Ovary (tissue), 10 donors: ENCODE data around the gene TAF11L10. TPM values are rescaled to one million over a fixed set of nuclear protein-coding genes. Genes with fewer than 3 reads are reported as not detected.
"Not testable (repeated sequence)": the region's sequence is repeated elsewhere in the genome, so short reads cannot be mapped to it uniquely, and the experiment has no call there.

Source experiments
- DNase-seq, 5 donors: peaks; one replicate each; pipeline ENCODE4 v3.0.0-alpha.2; 2019 to 2020
- H3K27ac ChIP-seq, 2 donors: fragments of 200-600 bp; one replicate each; pipeline versions ENCODE4 v1.5.1 to v1.8.0; 2019 to 2022
- H3K27me3 ChIP-seq: fragments of 200-600 bp; one replicate; pipeline ENCODE4 v1.8.0; 2022
- H3K36me3 ChIP-seq: fragments of 200-600 bp; sonication (generic); one replicate; pipeline ENCODE4 v1.5.1; 2019
- H3K4me1 ChIP-seq: one replicate; pipeline ENCODE4 v1.8.1; 2013; ENCODE audit warnings: mild to moderate bottlenecking, moderate library complexity; ENCODE audit not compliant: insufficient read depth
- H3K4me3 ChIP-seq: fragments of 200-600 bp; sonication (generic); one replicate; pipeline ENCODE4 v1.5.1; 2017
- H3K9me3 ChIP-seq, 2 donors: fragments of 200-600 bp in 1 of 2; sonication (generic) in 1 of 2; one replicate each; pipeline versions ENCODE4 v1.5.1 to v1.8.1; 2013 to 2019; ENCODE audit warnings: mild to moderate bottlenecking in 1 of 2, moderate library complexity in 1 of 2
- EP300 ChIP-seq: sonication (generic); formaldehyde crosslinking; IDR thresholded peaks from one replicate; pipeline ENCODE4 v1.6.1; 2017; ENCODE audit warnings: antibody characterized with exemption
- POLR2A ChIP-seq: fragments of 450-650 bp; IDR thresholded peaks from one replicate; pipeline ENCODE4 v1.6.1; 2017; ENCODE audit warnings: antibody characterized with exemption, mild to moderate bottlenecking, moderate library complexity
- WGBS, 3 donors: extraction: QIAGEN DNeasy Blood & Tissue Kit in 1 of 3; methylation state at CpG; one replicate each; pipeline versions ENCODE4 v1.1.5 to v1.1.7; 2013 to 2017; 5-methylcytosine and 5-hydroxymethylcytosine counted together
- intact Hi-C, 4 donors: fragments of 100-400 bp; cut with DNase I; formaldehyde crosslinking; loops; one replicate each; pipeline versions ENCODE4 v1.11.0 to v1.15.1; 2022 to 2023
- long read RNA-seq, 3 donors: library from polyadenylated mRNA in 2 of 3; unstranded in 2 of 3; transcript quantifications; one replicate each; pipeline ENCODE4 v2.0.0 and lab custom pipeline, GENCODE V29; 2021 to 2026
- polyA plus RNA-seq, 2 donors: library from polyadenylated mRNA; stranded (reverse); fragments of 200-250 nt in 1 of 2; fragments of 350-450 nt in 1 of 2; fragmentation: Illumina TruSeq in 1 of 2; extraction: RNeasy Lipid Tissue Mini Kit (QIAGEN cat#74804) in 1 of 2; gene quantifications; one replicate each; pipeline ENCODE4 v1.2.3, GENCODE V29; 2013 to 2014
- total RNA-seq, 7 donors: library from RNA; depleted of rRNA in 2 of 7; stranded (reverse); fragments of >200 nt in 2 of 7; fragmentation: NEBNext Ultra II Directional in 3 of 7; extraction: Animal tissue kit (Norgen Biotek cat#: 25700) in 3 of 7; gene quantifications; one replicate each; pipeline versions ENCODE4 v1.1.0 to v1.2.4, GENCODE V29; 2016 to 2023
- TF ChIP-seq, protein P1 (sequence below), 3 donors: fragments of 450-650 bp in 2 of 3; fragments of 200-600 bp in 1 of 3; IDR thresholded peaks; one replicate each; pipeline versions ENCODE4 v1.5.1 to v1.8.0; 2016 to 2022; ENCODE audit warnings: antibody characterized with exemption in 3 of 3, mild to moderate bottlenecking in 1 of 3
- donor health status: DM: no; HTN: no; CAD: no; lungs with moderate emphysema.
- donor health status: DM: no; HTN: no; CAD: no.
- donor health status: Bipolar disorder and iron deficiency.
- donor health status: DM: yes; HTN: yes; CAD: no.
- donor health status: DM: no; HTN: no; CAD: no.
- donor health status: DM: yes; HTN: yes; CAD: no.

TAF11L10 gene
- total RNA-seq = not detected
- not detected for polyA plus RNA-seq
- long read RNA-seq, donor 1 = 0 reads
- long read RNA-seq, donor 2 = 0 reads
- long read RNA-seq, donor 3 = 0 reads

GRCh38 chr5:17597728-17598127 lies at the start of gene TAF11L10:
Gene TAF11L10, minus strand, starts transcription at chr5:17597828.
- H3K4me3 ChIP-seq, H3K27me3 ChIP-seq, H3K36me3 ChIP-seq, H3K27ac ChIP-seq, intact Hi-C loops, H3K4me1 ChIP-seq, DNase-seq, H3K9me3 ChIP-seq: not testable (repeated sequence)
- 100% methylated on average over 3 of the region's 15 CpGs; no CpG with 5 or more reads in 2 of the 3 donors for WGBS, 3 donors

DNA sequence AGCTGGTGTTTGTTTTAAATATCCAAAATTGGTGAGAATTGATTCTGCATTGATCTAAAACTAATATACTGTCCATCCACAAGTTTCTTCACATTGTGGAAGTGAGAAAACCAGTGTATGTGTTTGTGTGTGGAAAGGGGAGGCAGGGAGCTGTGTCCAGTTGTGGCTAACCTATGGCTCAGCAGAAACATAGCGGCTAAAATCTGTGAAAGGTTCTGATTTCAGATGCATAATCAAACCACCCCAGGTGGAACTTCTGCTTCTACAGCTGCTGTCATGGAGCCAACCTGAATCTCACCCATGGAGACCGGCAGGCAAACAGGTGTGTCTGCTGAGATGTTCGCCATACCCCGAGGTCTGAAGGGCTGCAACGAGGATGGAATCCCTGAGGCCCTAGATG lies 36.5 kb upstream of the TAF11L10 start, which contains the start of gene TAF11L14:
Gene TAF11L14, plus strand, starts transcription at position 301 of the 400 bp plus-strand sequence.
- no peaks in the 10 kb centered on the region for H3K9me3 ChIP-seq
- no peak within 1 kb of the TSS for H3K27ac ChIP-seq
- DNase-seq = no peak
- H3K4me1 ChIP-seq = no peaks in the 10 kb centered on the region
- no peaks in the 10 kb centered on the region for H3K36me3 ChIP-seq
- H3K4me3 ChIP-seq = no peak within 1 kb of the TSS
- TF ChIP-seq POLR2A (no peak), EP300 (no peak)
- TF ChIP-seq, protein P1, sequence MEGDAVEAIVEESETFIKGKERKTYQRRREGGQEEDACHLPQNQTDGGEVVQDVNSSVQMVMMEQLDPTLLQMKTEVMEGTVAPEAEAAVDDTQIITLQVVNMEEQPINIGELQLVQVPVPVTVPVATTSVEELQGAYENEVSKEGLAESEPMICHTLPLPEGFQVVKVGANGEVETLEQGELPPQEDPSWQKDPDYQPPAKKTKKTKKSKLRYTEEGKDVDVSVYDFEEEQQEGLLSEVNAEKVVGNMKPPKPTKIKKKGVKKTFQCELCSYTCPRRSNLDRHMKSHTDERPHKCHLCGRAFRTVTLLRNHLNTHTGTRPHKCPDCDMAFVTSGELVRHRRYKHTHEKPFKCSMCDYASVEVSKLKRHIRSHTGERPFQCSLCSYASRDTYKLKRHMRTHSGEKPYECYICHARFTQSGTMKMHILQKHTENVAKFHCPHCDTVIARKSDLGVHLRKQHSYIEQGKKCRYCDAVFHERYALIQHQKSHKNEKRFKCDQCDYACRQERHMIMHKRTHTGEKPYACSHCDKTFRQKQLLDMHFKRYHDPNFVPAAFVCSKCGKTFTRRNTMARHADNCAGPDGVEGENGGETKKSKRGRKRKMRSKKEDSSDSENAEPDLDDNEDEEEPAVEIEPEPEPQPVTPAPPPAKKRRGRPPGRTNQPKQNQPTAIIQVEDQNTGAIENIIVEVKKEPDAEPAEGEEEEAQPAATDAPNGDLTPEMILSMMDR (IDR thresholded peaks at IDR 0.05) = no peak
- intact Hi-C loops = no loop called here
- H3K27me3 ChIP-seq = no peaks in the 10 kb centered on the region
- 87 to 97% (median 89%) methylated on average over 4 to 5 of the region's 5 CpGs for WGBS, 3 donors

DNA sequence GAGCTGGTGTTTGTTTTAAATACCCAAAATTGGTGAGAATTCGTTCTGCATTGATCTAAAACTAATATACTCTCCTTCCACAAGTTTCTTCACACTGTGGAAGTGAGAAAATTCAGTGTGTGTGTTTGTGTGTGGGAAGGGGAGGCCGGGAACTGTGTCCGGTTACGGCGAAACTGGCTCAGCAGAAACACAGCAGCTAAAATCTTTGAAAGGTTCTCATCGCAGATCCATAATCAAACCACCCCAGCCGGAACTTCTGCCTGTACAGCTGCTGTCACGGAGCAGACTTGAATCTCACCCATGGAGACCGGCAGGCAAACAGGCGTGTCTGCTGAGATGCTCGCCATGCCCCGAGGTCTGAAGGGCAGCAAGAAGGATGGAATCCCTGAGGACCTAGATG lies 34.2 kb upstream of the TAF11L10 start, which contains the start of gene TAF11L13:
Gene TAF11L13, plus strand, starts transcription at position 301 of the 400 bp plus-strand sequence.
- H3K9me3 ChIP-seq, H3K36me3 ChIP-seq, H3K4me3 ChIP-seq, H3K27me3 ChIP-seq, intact Hi-C loops, H3K4me1 ChIP-seq, DNase-seq, H3K27ac ChIP-seq: not testable (repeated sequence)
- WGBS, 3 donors = 84 to 100% (median 88%) methylated on average over 4 to 11 of the region's 12 CpGs

GRCh38 chr5:17625686-17626085 lies 28.1 kb upstream of the TAF11L10 start:
- intact Hi-C loops = no loop called here
- H3K4me3 ChIP-seq = no peak overlapping the region
- no peaks in the 10 kb centered on the region for H3K4me1 ChIP-seq
- no peak overlapping the region for H3K27ac ChIP-seq
- no peaks in the 10 kb centered on the region for H3K9me3 ChIP-seq
- H3K36me3 ChIP-seq = no peaks in the 10 kb centered on the region
- H3K27me3 ChIP-seq = no peaks in the 10 kb centered on the region
- no peak for TF ChIP-seq EP300
- TF ChIP-seq, protein P1 (IDR thresholded peaks at IDR 0.05) = no peak
- no peak for TF ChIP-seq POLR2A
- WGBS, 3 donors = 90 to 94% methylated on average over 11 of the region's 11 CpGs; no CpG with 5 or more reads in 1 of the 3 donors
- DNase-seq = no peak

DNA sequence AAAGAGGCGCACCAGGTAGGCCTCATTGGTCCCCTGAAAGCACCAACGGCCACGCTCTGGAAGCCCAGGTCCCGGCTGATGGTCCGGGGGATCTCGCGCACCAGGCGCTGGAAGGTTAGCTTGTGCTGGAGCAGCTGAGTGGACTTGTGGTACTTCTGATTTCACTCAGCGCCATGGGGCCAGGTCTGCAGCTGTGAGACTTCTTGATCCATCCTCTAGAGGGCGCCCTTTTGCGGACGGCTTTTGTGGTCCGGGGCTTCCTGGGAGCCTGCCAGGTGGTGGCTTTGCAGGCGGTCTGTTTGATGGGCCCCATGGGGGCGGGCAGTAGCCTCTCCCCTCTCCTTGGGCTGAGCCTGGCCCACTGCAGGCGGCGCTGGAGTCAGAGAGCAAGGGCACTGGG lies 23.0 kb upstream of the TAF11L10 start:
- Histone ChIP-seq H3K36me3 (no peaks in the 10 kb centered on the region), H3K4me3 (no peak overlapping the region), H3K4me1 (no peaks in the 10 kb centered on the region), H3K9me3 (no peaks in the 10 kb centered on the region), H3K27ac (no peak overlapping the region), H3K27me3 (no peaks in the 10 kb centered on the region)
- intact Hi-C loops = no loop called here
- 60 to 85% (median 85%) methylated on average over 1 to 17 of the region's 17 CpGs for WGBS, 3 donors
- no peak for TF ChIP-seq POLR2A
- TF ChIP-seq, protein P1 (IDR thresholded peaks at IDR 0.05) = no peak
- no peak for TF ChIP-seq EP300
- DNase-seq = no peak
